Retinal pigment epithelial cell (primary cell): ENCODE data around the gene NEFH.
"Not testable (repeated sequence)": the region's sequence is repeated elsewhere in the genome, so short reads cannot be mapped to it uniquely, and the experiment has no call there.

Source experiments
- DNase-seq: peaks from one replicate; pipeline ENCODE4 v3.0.0-alpha.2; 2010; ENCODE audit warnings: low read depth
- H3K4me3 ChIP-seq: 2 replicates; pipeline ENCODE4 v1.5.1; 2011; ENCODE audit warnings: mild to moderate bottlenecking, low read length, control low read depth, moderate library complexity
- CTCF ChIP-seq: conservative IDR thresholded peaks from 2 replicates; pipeline ENCODE4 v1.5.1; 2011; ENCODE audit warnings: low read depth, low read length, control low read depth, inconsistent platforms

The NEFH gene

GRCh38 chr22:29482253-29482652 is 2.2 kb downstream of the NEFH start:
- no peak for DNase-seq
- H3K4me3 ChIP-seq = no peak overlapping the region
- no peak for TF ChIP-seq CTCF

- no peak for TF ChIP-seq CTCF
- H3K4me3 ChIP-seq = no peak overlapping the region
- DNase-seq = no peak
Observed at GRCh38 chr22:29482726-29483125, 2.7 kb downstream of the NEFH start.

- H3K4me3 ChIP-seq = no peak overlapping the region
- DNase-seq = no peak
- no peak for TF ChIP-seq CTCF
Observed at GRCh38 chr22:29483254-29483653, 3.2 kb downstream of the NEFH start.

GRCh38 chr22:29484642-29485041 is 4.6 kb downstream of the NEFH start:
- H3K4me3 ChIP-seq = no peak overlapping the region
- no peak for TF ChIP-seq CTCF
- no peak for DNase-seq

GRCh38 chr22:29485448-29485847 is 5.4 kb downstream of the NEFH start:
- no peak for DNase-seq
- no peak for TF ChIP-seq CTCF
- no peak overlapping the region for H3K4me3 ChIP-seq

GRCh38 chr22:29487426-29487986 is 7.5 kb downstream of the NEFH start:
- no peak for TF ChIP-seq CTCF
- no peak overlapping the region for H3K4me3 ChIP-seq
- DNase-seq = no peak

- DNase-seq, H3K4me3 ChIP-seq: not testable (repeated sequence)
Observed at GRCh38 chr22:29489127-29489780, 9.2 kb downstream of the NEFH start.

GRCh38 chr22:29491012-29491411 is 11.0 kb downstream of the NEFH start:
- no peak for DNase-seq
- no peak overlapping the region for H3K4me3 ChIP-seq
- TF ChIP-seq CTCF = no peak
